B cell (primary cell): Measurements from ENCODE around the gene CNTNAP2. TPM values are rescaled to one million over a fixed set of nuclear protein-coding genes. Genes with fewer than 3 reads are reported as not detected.

Source experiments
- ATAC-seq: fragments of 200-7000 bp; cut with Tn5 transposase; one replicate; pipeline ENCODE4 v1.10.0; 2021; ENCODE audit warnings: low read depth, mild to moderate bottlenecking, moderate number of reproducible peaks, moderate library complexity
- CTCF ChIA-PET: fragments of 350-600 bp; sonication (Branson Sonifier 250); formaldehyde crosslinking; loops from one replicate; lab custom pipeline; 2021; ENCODE audit warnings: antibody characterized with exemption, inconsistent platforms; lab: Charles Lee
- POLR2A ChIA-PET: fragments of 350-600 bp; sonication (Branson Sonifier 250); formaldehyde crosslinking; loops from one replicate; lab custom pipeline; 2021; ENCODE audit warnings: antibody characterized with exemption; lab: Charles Lee
- DNase-seq: peaks from one replicate; pipeline ENCODE4 v3.0.0; 2013
- H2AFZ ChIP-seq: 2 replicates; pipeline ENCODE4 v1.6.1; 2012; ENCODE audit warnings: mild to moderate bottlenecking, low read depth, low read length; ENCODE audit not compliant: insufficient read depth, poor library complexity, severe bottlenecking
- H3K27ac ChIP-seq, 2 donors: 1 replicate in 1 of 2; 2 replicates in 1 of 2; pipeline ENCODE4 v1.5.1; 2012 to 2013; ENCODE audit warnings: low read length in 2 of 2, mild to moderate bottlenecking in 2 of 2, moderate library complexity in 1 of 2
- H3K27me3 ChIP-seq, 4 experiments: fragments of 200-600 bp in 1 of 4; sonication (generic) in 1 of 4; replicated peaks in 1 of 4; 1 replicate in 2 of 4; 2 replicates in 2 of 4; pipeline versions ENCODE4 v1.6.1 to v1.7.0; 2013 to 2016; ENCODE audit warnings: low read length in 3 of 4, mild to moderate bottlenecking in 2 of 4, mixed read lengths in 1 of 4, moderate library complexity in 1 of 4; ENCODE audit not compliant: insufficient read depth in 4 of 4, control insufficient read depth in 3 of 4; ENCODE audit errors: control extremely low read depth in 1 of 4
- H3K36me3 ChIP-seq, 2 experiments: replicated peaks in 1 of 2; 1 replicate in 1 of 2; 2 replicates in 1 of 2; pipeline versions ENCODE4 v1.6.1 to v1.7.1; 2013; ENCODE audit warnings: low read length in 1 of 2; ENCODE audit not compliant: insufficient read depth in 2 of 2, control insufficient read depth in 1 of 2; ENCODE audit errors: control extremely low read depth in 1 of 2, extremely low read depth in 1 of 2
- H3K4me1 ChIP-seq, 2 donors: fragments of 200-600 bp in 1 of 2; sonication (generic) in 1 of 2; 1 replicate in 1 of 2; 2 replicates in 1 of 2; pipeline versions ENCODE4 v1.5.1 to v1.6.1; 2013 to 2017; ENCODE audit warnings: low read length in 2 of 2; ENCODE audit not compliant: control insufficient read depth in 2 of 2, insufficient read depth in 2 of 2
- H3K4me2 ChIP-seq: replicated peaks from 2 replicates; pipeline ENCODE3; 2012; ENCODE audit warnings: mild to moderate bottlenecking, low read depth, low read length; ENCODE audit not compliant: poor library complexity, severe bottlenecking
- H3K4me3 ChIP-seq, 5 experiments: fragments of 200-600 bp in 1 of 5; sonication (generic) in 1 of 5; 1 replicate in 3 of 5; 2 replicates in 2 of 5; pipeline versions ENCODE4 v1.5.1 to v1.7.0; 2011 to 2016; ENCODE audit warnings: low read length in 4 of 5, mild to moderate bottlenecking in 4 of 5, low read depth in 2 of 5, control low read depth in 1 of 5, moderate library complexity in 1 of 5; ENCODE audit not compliant: insufficient read depth in 1 of 5; ENCODE audit errors: control extremely low read depth in 1 of 5, extremely low read depth in 1 of 5
- H3K79me2 ChIP-seq: fragments of 200-600 bp; sonication (generic); one replicate; pipeline ENCODE4 v1.6.0; 2016; ENCODE audit warnings: low read length; ENCODE audit not compliant: control insufficient read depth, insufficient read depth
- H3K9ac ChIP-seq: fragments of 200-600 bp; sonication (generic); 2 replicates; pipeline ENCODE4 v1.6.1; 2017; ENCODE audit warnings: mild to moderate bottlenecking, low read length, moderate library complexity
- H3K9me3 ChIP-seq, 3 donors: one replicate each; pipeline versions ENCODE4 v1.6.1 to v1.7.1; 2013; ENCODE audit warnings: low read length in 2 of 3; ENCODE audit not compliant: control insufficient read depth in 2 of 3, insufficient read depth in 1 of 3; ENCODE audit errors: control extremely low read depth in 1 of 3
- H4K20me1 ChIP-seq: 2 replicates; pipeline ENCODE4 v1.6.0; 2012; ENCODE audit warnings: mild to moderate bottlenecking, low read length; ENCODE audit not compliant: insufficient read depth, control insufficient read depth, poor library complexity, severe bottlenecking
- H3K27ac Mint-ChIP-seq: one replicate; pipeline ENCODE4 v1.8.0; 2021; ENCODE audit warnings: mixed read lengths
- H3K27me3 Mint-ChIP-seq: one replicate; pipeline ENCODE4 v1.8.0; 2021; ENCODE audit warnings: mixed read lengths
- H3K4me1 Mint-ChIP-seq: one replicate; pipeline ENCODE4 v1.8.0; 2021; ENCODE audit warnings: mixed read lengths
- H3K4me3 Mint-ChIP-seq: one replicate; pipeline ENCODE4 v1.8.0; 2021; ENCODE audit warnings: mixed read lengths
- H3K9me3 Mint-ChIP-seq: one replicate; pipeline ENCODE4 v1.8.0; 2022; ENCODE audit warnings: mixed read lengths; ENCODE audit not compliant: insufficient read depth
- CTCF ChIP-seq: fragments of 200-600 bp; IDR thresholded peaks from one replicate; pipeline ENCODE4 v1.8.0; 2022; ENCODE audit warnings: antibody characterized with exemption, mild to moderate bottlenecking
- EZH2 ChIP-seq: IDR thresholded peaks from 2 replicates; pipeline ENCODE4 v1.6.1; 2012; ENCODE audit warnings: borderline replicate concordance, low read depth, mild to moderate bottlenecking, moderate library complexity, low read length; ENCODE audit not compliant: insufficient read depth, poor library complexity, severe bottlenecking
- WGBS: methylation state at CpG from one replicate; pipeline ENCODE4 v1.1.5; 2013; ENCODE audit warnings: missing lambda C conversion rate; ENCODE audit not compliant: insufficient coverage; 5-methylcytosine and 5-hydroxymethylcytosine counted together
- intact Hi-C: fragments of 100-400 bp; cut with micrococcal nuclease; formaldehyde crosslinking; loops from one replicate; pipeline ENCODE4 v1.10.0; 2022
- polyA plus RNA-seq: library from polyadenylated mRNA; depleted of rRNA; stranded (reverse); fragments of >200 nt; gene quantifications from 2 replicates; pipeline ENCODE4 v1.2.3, GENCODE V29; 2012
- total RNA-seq, 2 donors: library from RNA; stranded (reverse); fragments of 120-200 nt in 1 of 2; gene quantifications; 1 replicate in 1 of 2; 2 replicates in 1 of 2; pipeline versions ENCODE4 v1.2.3 to v1.2.4, GENCODE V29; 2013 to 2022

Gene CNTNAP2
- total and polyA plus RNA-seq, 2 donors (not counting 1 experiment from before 2014, with no cell fraction given) = 7.4 to 16.6 TPM

GRCh38 chr7:147510201-147510542 is 1393.6 kb downstream of the CNTNAP2 start:
- Histone ChIP-seq H3K9ac (no peak overlapping the region), H2AFZ (no peak overlapping the region), H3K36me3 (no peaks in the 10 kb centered on the region), H3K4me3 (no peak overlapping the region), H4K20me1 (no peaks in the 10 kb centered on the region), H3K4me2 (no peak overlapping the region), H3K79me2 (no peaks in the 10 kb centered on the region), H3K27ac (no peak overlapping the region), H3K27me3 (no peaks in the 10 kb centered on the region), H3K4me1 (no peaks in the 10 kb centered on the region), H3K9me3 (peaks cover 0 to 4% (median 0%) of the 10 kb centered on the region in 3 donors)
- H3K9me3 Mint-ChIP-seq = peaks cover 15% of the 10 kb centered on the region
- H3K4me3 Mint-ChIP-seq = no peak overlapping the region
- ChIA-PET POLR2A (no interaction called here), CTCF (no interaction called here)
- intact Hi-C loops = no loop called here
- no peak for DNase-seq
- H3K27ac Mint-ChIP-seq = no peak overlapping the region
- no peak for TF ChIP-seq EZH2
- no peak for TF ChIP-seq CTCF
- H3K27me3 Mint-ChIP-seq = no peaks in the 10 kb centered on the region
- H3K4me1 Mint-ChIP-seq = no peaks in the 10 kb centered on the region
- no peak for ATAC-seq

DNA sequence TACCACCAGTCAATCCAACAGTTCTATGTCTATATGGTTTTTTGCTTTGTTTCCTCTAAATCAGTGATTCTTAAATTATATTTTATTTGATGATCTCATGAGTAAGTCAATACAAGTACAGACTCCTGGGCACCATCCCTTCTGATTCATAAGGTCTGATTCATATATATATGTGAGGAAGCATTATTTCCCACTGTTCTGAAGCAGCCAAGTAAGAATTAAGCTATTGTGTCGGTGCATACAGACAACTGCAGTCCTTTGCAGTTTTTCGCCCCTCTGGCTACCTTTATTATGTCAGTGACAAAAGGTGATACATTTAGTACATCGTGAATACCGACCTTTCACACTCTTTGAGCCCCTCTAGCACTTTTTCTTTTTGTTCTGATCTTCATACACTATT is 1394.3 kb downstream of the CNTNAP2 start:
- no CpG with 5 or more reads among the region's 4 CpGs for WGBS
- Mint-ChIP-seq H3K4me1 (no peaks in the 10 kb centered on the region), H3K9me3 (peaks cover 15% of the 10 kb centered on the region)

More for the DNA sequence above, 1394.3 kb downstream of the CNTNAP2 start:
- POLR2A ChIA-PET = no interaction called here
- intact Hi-C loops = no loop called here
- no peaks in the 10 kb centered on the region for H4K20me1 ChIP-seq
- CTCF ChIA-PET = no interaction called here
- DNase-seq (no peak), ATAC-seq (no peak)
- TF ChIP-seq EZH2 (no peak), CTCF (no peak)
- no peaks in the 10 kb centered on the region for H3K79me2 ChIP-seq
- Mint-ChIP-seq H3K27me3 (no peaks in the 10 kb centered on the region), H3K4me3 (no peak overlapping the region), H3K27ac (no peak overlapping the region)
- no peak overlapping the region for H3K27ac ChIP-seq
- H3K9ac ChIP-seq = no peak overlapping the region
- no peak overlapping the region for H3K4me3 ChIP-seq
- peaks cover 0 to 4% (median 0%) of the 10 kb centered on the region in 3 donors for H3K9me3 ChIP-seq
- no peak overlapping the region for H3K4me2 ChIP-seq
- no peak overlapping the region for H2AFZ ChIP-seq
- H3K36me3 ChIP-seq = no peaks in the 10 kb centered on the region
- H3K27me3 ChIP-seq = no peaks in the 10 kb centered on the region
- no peaks in the 10 kb centered on the region for H3K4me1 ChIP-seq
